Neural cell (in vitro differentiated cells): Measurements from ENCODE around the gene TMEM11. TPM values are rescaled to one million over a fixed set of nuclear protein-coding genes. Genes with fewer than 3 reads are reported as not detected.

ENCODE experiments used
- H2AFZ ChIP-seq: fragments of 200-600, 300-800 bp; sonication (generic), shearing (Covaris generic); 2 replicates; pipeline ENCODE4 v1.6.0; 2014; ENCODE audit warnings: low read depth, mild to moderate bottlenecking, antibody characterized with exemption, low read length, moderate library complexity
- H3F3A ChIP-seq: fragments of 200-600 bp; shearing (Covaris generic); 2 replicates; pipeline ENCODE4 v1.6.1; 2016; ENCODE audit warnings: mild to moderate bottlenecking, moderate library complexity, mixed read lengths, antibody characterized with exemption, low read length; ENCODE audit not compliant: insufficient read depth, poor library complexity, severe bottlenecking
- H3K27ac ChIP-seq: fragments of 200-600, 300-800 bp; sonication (generic), shearing (Covaris generic); 2 replicates; pipeline ENCODE4 v1.5.1; 2014; ENCODE audit warnings: mild to moderate bottlenecking, low read length, moderate library complexity
- H3K27me3 ChIP-seq: fragments of 300-800, 200-600 bp; sonication (generic), shearing (Covaris generic); 2 replicates; pipeline ENCODE4 v1.6.0; 2014; ENCODE audit warnings: mild to moderate bottlenecking, low read depth, low read length, moderate library complexity; ENCODE audit not compliant: insufficient read depth
- H3K36me3 ChIP-seq: fragments of 300-800, 200-600 bp; sonication (generic), shearing (Covaris generic); 2 replicates; pipeline ENCODE4 v1.5.1; 2014; ENCODE audit warnings: mild to moderate bottlenecking, antibody characterized with exemption, low read length, moderate library complexity; ENCODE audit not compliant: insufficient read depth
- H3K4me2 ChIP-seq: fragments of 300-800, 200-600 bp; sonication (generic), shearing (Covaris generic); 2 replicates; pipeline ENCODE4 v1.6.0; 2014; ENCODE audit warnings: mild to moderate bottlenecking, low read length
- H3K4me3 ChIP-seq: fragments of 300-800, 200-600 bp; sonication (generic), shearing (Covaris generic); 2 replicates; pipeline ENCODE4 v1.5.1; 2014; ENCODE audit warnings: mild to moderate bottlenecking, low read length, moderate library complexity
- H3K79me2 ChIP-seq: fragments of 200-600 bp; shearing (Covaris generic); replicated peaks from 2 replicates; pipeline ENCODE4 v1.6.0; 2014; ENCODE audit warnings: mild to moderate bottlenecking, low read length, moderate library complexity; ENCODE audit not compliant: insufficient read depth
- H3K9ac ChIP-seq: fragments of 300-800, 200-600 bp; sonication (generic), shearing (Covaris generic); 2 replicates; pipeline ENCODE4 v1.6.1; 2016; ENCODE audit warnings: mild to moderate bottlenecking, low read length, mixed read lengths
- H3K9me2 ChIP-seq: fragments of 200-600 bp; shearing (Covaris generic); 2 replicates; pipeline ENCODE4 v1.6.1; 2016; ENCODE audit warnings: mild to moderate bottlenecking, low read length, mixed read lengths; ENCODE audit not compliant: insufficient read depth
- H3K9me3 ChIP-seq: fragments of 200-600, 300-800 bp; sonication (generic), shearing (Covaris generic); 2 replicates; pipeline ENCODE4 v1.6.1; 2016; ENCODE audit warnings: mild to moderate bottlenecking, mixed run types, low read length, moderate library complexity, mixed read lengths
- H4K20me1 ChIP-seq: fragments of 200-600 bp; shearing (Covaris generic); 2 replicates; pipeline ENCODE4 v1.6.1; 2016; ENCODE audit warnings: mild to moderate bottlenecking, mixed run types; ENCODE audit not compliant: insufficient read depth
- EP300 ChIP-seq: fragments of 450-650 bp; conservative IDR thresholded peaks from 2 replicates; pipeline ENCODE4 v1.6.1; 2014; ENCODE audit warnings: antibody characterized with exemption, mild to moderate bottlenecking, moderate library complexity; ENCODE audit not compliant: poor library complexity, severe bottlenecking
- EZH2 ChIP-seq: fragments of 200-600, 300-800 bp; shearing (Covaris generic), sonication (generic); IDR thresholded peaks from 2 replicates; pipeline ENCODE4 v1.6.1; 2014; ENCODE audit warnings: antibody characterized with exemption, low read length, borderline replicate concordance, mild to moderate bottlenecking; ENCODE audit not compliant: insufficient read depth, poor library complexity, severe bottlenecking
- MXI1 ChIP-seq: fragments of 450-650 bp; conservative IDR thresholded peaks from 2 replicates; pipeline ENCODE4 v1.6.1; 2014; ENCODE audit warnings: antibody characterized with exemption, mild to moderate bottlenecking; ENCODE audit not compliant: poor library complexity, severe bottlenecking
- POLR2AphosphoS5 ChIP-seq: IDR thresholded peaks from 2 replicates; pipeline ENCODE4 v1.6.1; 2012
- RAD21 ChIP-seq: fragments of 450-650 bp; conservative IDR thresholded peaks from 2 replicates; pipeline ENCODE4 v1.6.1; 2014; ENCODE audit warnings: antibody characterized with exemption, mild to moderate bottlenecking, moderate library complexity
- SMC3 ChIP-seq: fragments of 450-650 bp; conservative IDR thresholded peaks from 2 replicates; pipeline ENCODE4 v1.6.1; 2014; ENCODE audit warnings: antibody characterized with exemption, mild to moderate bottlenecking, moderate library complexity; ENCODE audit not compliant: poor library complexity
- TAF1 ChIP-seq: IDR thresholded peaks from 2 replicates; pipeline ENCODE4 v1.6.1; 2012; ENCODE audit warnings: low read depth
- polyA minus RNA-seq: library from RNA; depleted of rRNA, polyadenylated mRNA; stranded (reverse); fragments of >200 nt; gene quantifications from 2 replicates; pipeline ENCODE4 v1.2.3, GENCODE V29; 2014
- polyA plus RNA-seq: library from polyadenylated mRNA; depleted of rRNA; stranded (reverse); fragments of >200 nt; gene quantifications from 2 replicates; pipeline ENCODE4 v1.2.3, GENCODE V29; 2014
- TF ChIP-seq, protein P1 (sequence below): IDR thresholded peaks from 2 replicates; pipeline ENCODE4 v1.6.1; 2012; ENCODE audit warnings: borderline replicate concordance
- TF ChIP-seq, protein P2 (sequence below): fragments of 450-650 bp; IDR thresholded peaks from 2 replicates; pipeline ENCODE4 v1.5.1; 2014; ENCODE audit warnings: antibody characterized with exemption, mild to moderate bottlenecking, moderate library complexity; ENCODE audit not compliant: poor library complexity, severe bottlenecking

TMEM11 gene
- polyA plus RNA-seq (22.9 and 24.6 TPM in 2 replicates), polyA minus RNA-seq (18.5 and 22.4 TPM in 2 replicates)

GRCh38 chr17:21214015-21214776 lies at the start of gene TMEM11:
Gene TMEM11 (minus strand): TSS chr17:21214161. CDS start chr17:21214152, 9 bp downstream.
- peak within 1 kb of the TSS; percentile 90 for H2AFZ ChIP-seq
- no peaks in the 10 kb centered on the region for H3K9me2 ChIP-seq
- no peaks in the 10 kb centered on the region for H3F3A ChIP-seq
- H3K36me3 ChIP-seq: no peaks in the 10 kb centered on the region
- peak within 1 kb of the TSS; percentile 83 for H3K4me2 ChIP-seq
- H3K27ac ChIP-seq: peak within 1 kb of the TSS; percentile 91
- H3K4me3 ChIP-seq: peak within 1 kb of the TSS; percentile 100
- TF ChIP-seq SMC3 (peak; percentile 47), EP300 (no peak), RAD21 (peak; percentile 38), EZH2 (no peak), MXI1 (peak; percentile 69), TAF1 (peak; percentile 72), POLR2AphosphoS5 (peak; percentile 96)
- TF ChIP-seq, protein P1, sequence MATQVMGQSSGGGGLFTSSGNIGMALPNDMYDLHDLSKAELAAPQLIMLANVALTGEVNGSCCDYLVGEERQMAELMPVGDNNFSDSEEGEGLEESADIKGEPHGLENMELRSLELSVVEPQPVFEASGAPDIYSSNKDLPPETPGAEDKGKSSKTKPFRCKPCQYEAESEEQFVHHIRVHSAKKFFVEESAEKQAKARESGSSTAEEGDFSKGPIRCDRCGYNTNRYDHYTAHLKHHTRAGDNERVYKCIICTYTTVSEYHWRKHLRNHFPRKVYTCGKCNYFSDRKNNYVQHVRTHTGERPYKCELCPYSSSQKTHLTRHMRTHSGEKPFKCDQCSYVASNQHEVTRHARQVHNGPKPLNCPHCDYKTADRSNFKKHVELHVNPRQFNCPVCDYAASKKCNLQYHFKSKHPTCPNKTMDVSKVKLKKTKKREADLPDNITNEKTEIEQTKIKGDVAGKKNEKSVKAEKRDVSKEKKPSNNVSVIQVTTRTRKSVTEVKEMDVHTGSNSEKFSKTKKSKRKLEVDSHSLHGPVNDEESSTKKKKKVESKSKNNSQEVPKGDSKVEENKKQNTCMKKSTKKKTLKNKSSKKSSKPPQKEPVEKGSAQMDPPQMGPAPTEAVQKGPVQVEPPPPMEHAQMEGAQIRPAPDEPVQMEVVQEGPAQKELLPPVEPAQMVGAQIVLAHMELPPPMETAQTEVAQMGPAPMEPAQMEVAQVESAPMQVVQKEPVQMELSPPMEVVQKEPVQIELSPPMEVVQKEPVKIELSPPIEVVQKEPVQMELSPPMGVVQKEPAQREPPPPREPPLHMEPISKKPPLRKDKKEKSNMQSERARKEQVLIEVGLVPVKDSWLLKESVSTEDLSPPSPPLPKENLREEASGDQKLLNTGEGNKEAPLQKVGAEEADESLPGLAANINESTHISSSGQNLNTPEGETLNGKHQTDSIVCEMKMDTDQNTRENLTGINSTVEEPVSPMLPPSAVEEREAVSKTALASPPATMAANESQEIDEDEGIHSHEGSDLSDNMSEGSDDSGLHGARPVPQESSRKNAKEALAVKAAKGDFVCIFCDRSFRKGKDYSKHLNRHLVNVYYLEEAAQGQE: peak; percentile 56
- TF ChIP-seq, protein P2, sequence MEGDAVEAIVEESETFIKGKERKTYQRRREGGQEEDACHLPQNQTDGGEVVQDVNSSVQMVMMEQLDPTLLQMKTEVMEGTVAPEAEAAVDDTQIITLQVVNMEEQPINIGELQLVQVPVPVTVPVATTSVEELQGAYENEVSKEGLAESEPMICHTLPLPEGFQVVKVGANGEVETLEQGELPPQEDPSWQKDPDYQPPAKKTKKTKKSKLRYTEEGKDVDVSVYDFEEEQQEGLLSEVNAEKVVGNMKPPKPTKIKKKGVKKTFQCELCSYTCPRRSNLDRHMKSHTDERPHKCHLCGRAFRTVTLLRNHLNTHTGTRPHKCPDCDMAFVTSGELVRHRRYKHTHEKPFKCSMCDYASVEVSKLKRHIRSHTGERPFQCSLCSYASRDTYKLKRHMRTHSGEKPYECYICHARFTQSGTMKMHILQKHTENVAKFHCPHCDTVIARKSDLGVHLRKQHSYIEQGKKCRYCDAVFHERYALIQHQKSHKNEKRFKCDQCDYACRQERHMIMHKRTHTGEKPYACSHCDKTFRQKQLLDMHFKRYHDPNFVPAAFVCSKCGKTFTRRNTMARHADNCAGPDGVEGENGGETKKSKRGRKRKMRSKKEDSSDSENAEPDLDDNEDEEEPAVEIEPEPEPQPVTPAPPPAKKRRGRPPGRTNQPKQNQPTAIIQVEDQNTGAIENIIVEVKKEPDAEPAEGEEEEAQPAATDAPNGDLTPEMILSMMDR: peak; percentile 44
- no peaks in the 10 kb centered on the region for H4K20me1 ChIP-seq
- H3K79me2 ChIP-seq: peaks cover 46% of the 10 kb centered on the region
- H3K27me3 ChIP-seq: no peaks in the 10 kb centered on the region
- no peaks in the 10 kb centered on the region for H3K9me3 ChIP-seq
- peak within 1 kb of the TSS; percentile 95 for H3K9ac ChIP-seq

- H3K36me3 ChIP-seq: no peaks in the 10 kb centered on the region
- no peak overlapping the region for H3K9ac ChIP-seq
- no peak overlapping the region for H3K4me2 ChIP-seq
- H3K9me3 ChIP-seq: no peaks in the 10 kb centered on the region
- no peak overlapping the region for H3K27ac ChIP-seq
- H3F3A ChIP-seq: no peaks in the 10 kb centered on the region
- TF ChIP-seq, protein P2: no peak
- TF ChIP-seq RAD21: no peak
- TF ChIP-seq MXI1: no peak
- TF ChIP-seq SMC3: no peak
- TF ChIP-seq EP300: no peak
- TF ChIP-seq, protein P1: no peak
- no peak for TF ChIP-seq EZH2
- TF ChIP-seq TAF1: no peak
- no peak overlapping the region for H3K4me3 ChIP-seq
- no peaks in the 10 kb centered on the region for H3K27me3 ChIP-seq
- no peaks in the 10 kb centered on the region for H3K79me2 ChIP-seq
- H4K20me1 ChIP-seq: no peaks in the 10 kb centered on the region
- no peaks in the 10 kb centered on the region for H3K9me2 ChIP-seq
- H2AFZ ChIP-seq: no peak overlapping the region
These were observed 49.4 kb upstream of the TMEM11 start for GRCh38 chr17:21263376-21263775.
